Bronchial epithelial cell (primary cell): ENCODE measurements around the gene NUDT13. TPM values are rescaled to one million over a fixed set of nuclear protein-coding genes. Genes with fewer than 3 reads are reported as not detected.

Experiments used
- DNase-seq: peaks from one replicate; pipeline ENCODE4 v3.0.0-alpha.2; 2010; ENCODE audit warnings: low read depth
- FAIRE-seq: peaks from 2 replicates; lab custom pipeline; 2011; peaks lifted over from hg19 to GRCh38; lab: Jason Lieb, UNC
- H3K27me3 ChIP-seq: 2 replicates; pipeline ENCODE4 v1.5.1; 2011; ENCODE audit warnings: low read length; ENCODE audit not compliant: control insufficient read depth, insufficient read depth
- H3K36me3 ChIP-seq: 2 replicates; pipeline ENCODE4 v1.5.1; 2011; ENCODE audit warnings: low read length; ENCODE audit not compliant: control insufficient read depth, insufficient read depth
- H3K4me3 ChIP-seq: 2 replicates; pipeline ENCODE4 v1.5.1; 2011; ENCODE audit warnings: mild to moderate bottlenecking, low read depth, low read length, control low read depth
- total RNA-seq: library from RNA; depleted of rRNA; stranded (reverse); fragments of >200 nt; gene quantifications from 2 replicates; pipeline ENCODE4 v1.2.1, GENCODE V29; 2014
- TF ChIP-seq, protein P1 (sequence below): IDR thresholded peaks from 2 replicates; pipeline ENCODE4 v1.5.1; 2011; ENCODE audit warnings: mild to moderate bottlenecking, moderate library complexity, low read length, control low read depth, inconsistent platforms; ENCODE audit not compliant: insufficient read depth, severe bottlenecking

NUDT13 gene
- total RNA-seq, 1 donor from 2014 or later, result 1.1 TPM

DNA sequence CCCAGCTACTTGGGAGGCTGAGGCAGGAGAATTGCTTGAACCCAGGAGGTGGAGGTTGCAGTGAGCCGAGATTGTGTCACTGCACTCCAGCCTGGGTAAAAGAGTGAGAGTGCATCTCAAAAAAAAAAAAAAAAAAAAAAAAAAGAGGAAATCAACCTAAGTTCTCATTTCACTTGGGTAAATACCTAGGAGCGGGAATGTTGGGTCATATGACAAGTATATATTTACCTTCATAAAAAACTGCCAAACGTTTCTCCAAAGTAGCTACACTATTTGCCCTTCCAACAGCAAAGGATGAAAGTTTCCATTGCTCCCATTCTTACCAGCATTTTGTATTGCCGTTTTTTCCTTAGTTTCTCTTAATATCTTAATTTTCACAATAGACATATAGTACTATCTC, 23.4 kb upstream of the NUDT13 start:
- no peak for DNase-seq
- Histone ChIP-seq H3K27me3 (no peaks in the 10 kb centered on the region), H3K36me3 (no peaks in the 10 kb centered on the region), H3K4me3 (no peak overlapping the region)
- TF ChIP-seq, protein P1, sequence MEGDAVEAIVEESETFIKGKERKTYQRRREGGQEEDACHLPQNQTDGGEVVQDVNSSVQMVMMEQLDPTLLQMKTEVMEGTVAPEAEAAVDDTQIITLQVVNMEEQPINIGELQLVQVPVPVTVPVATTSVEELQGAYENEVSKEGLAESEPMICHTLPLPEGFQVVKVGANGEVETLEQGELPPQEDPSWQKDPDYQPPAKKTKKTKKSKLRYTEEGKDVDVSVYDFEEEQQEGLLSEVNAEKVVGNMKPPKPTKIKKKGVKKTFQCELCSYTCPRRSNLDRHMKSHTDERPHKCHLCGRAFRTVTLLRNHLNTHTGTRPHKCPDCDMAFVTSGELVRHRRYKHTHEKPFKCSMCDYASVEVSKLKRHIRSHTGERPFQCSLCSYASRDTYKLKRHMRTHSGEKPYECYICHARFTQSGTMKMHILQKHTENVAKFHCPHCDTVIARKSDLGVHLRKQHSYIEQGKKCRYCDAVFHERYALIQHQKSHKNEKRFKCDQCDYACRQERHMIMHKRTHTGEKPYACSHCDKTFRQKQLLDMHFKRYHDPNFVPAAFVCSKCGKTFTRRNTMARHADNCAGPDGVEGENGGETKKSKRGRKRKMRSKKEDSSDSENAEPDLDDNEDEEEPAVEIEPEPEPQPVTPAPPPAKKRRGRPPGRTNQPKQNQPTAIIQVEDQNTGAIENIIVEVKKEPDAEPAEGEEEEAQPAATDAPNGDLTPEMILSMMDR, result no peak
- FAIRE-seq, result no peak

DNA sequence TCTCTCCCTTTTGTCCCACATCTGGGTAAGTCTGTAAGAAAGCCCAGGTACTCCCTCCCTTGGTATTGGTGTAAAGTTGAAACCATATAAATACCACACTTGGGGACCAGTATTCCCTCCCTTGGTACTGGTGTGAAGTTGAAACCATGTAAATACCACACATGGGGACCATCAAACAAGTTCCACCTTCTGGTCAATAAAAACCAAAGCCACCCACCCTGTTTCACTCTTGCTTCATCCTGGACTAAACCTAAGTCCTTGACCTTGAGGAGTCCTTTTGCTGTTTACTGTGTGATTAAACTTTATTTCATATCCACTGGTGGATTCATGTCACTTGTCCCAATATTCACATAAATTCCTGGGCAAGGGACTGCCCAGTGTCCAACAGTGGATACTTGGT, 22.0 kb upstream of the NUDT13 start:
- H3K36me3 ChIP-seq, result no peaks in the 10 kb centered on the region
- DNase-seq, result no peak
- no peaks in the 10 kb centered on the region for H3K27me3 ChIP-seq
- no peak overlapping the region for H3K4me3 ChIP-seq
- TF ChIP-seq, protein P1, result no peak
- FAIRE-seq, result no peak

DNA sequence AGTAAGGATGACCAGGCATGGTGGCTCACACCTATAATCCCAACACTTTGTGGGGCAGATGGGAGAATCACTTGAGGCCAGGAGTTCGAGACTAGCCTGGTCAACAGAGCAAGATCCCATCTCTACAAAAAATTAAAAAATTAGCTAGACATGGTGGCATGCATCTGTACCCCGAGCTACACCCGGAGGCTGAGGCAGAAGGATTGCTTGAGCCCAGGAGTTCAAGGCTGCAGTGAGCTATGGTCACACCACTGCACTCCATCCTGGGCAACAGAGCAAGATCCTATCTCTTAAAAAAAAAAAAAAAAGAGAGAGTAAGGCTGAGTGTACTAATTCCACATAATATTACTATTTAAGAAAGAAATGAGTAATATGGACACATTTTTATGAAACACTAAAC, 17.4 kb upstream of the NUDT13 start:
- DNase-seq (no peak), FAIRE-seq (no peak)
- TF ChIP-seq, protein P1, result no peak
- Histone ChIP-seq H3K27me3 (no peaks in the 10 kb centered on the region), H3K36me3 (no peaks in the 10 kb centered on the region), H3K4me3 (no peak overlapping the region)

DNA sequence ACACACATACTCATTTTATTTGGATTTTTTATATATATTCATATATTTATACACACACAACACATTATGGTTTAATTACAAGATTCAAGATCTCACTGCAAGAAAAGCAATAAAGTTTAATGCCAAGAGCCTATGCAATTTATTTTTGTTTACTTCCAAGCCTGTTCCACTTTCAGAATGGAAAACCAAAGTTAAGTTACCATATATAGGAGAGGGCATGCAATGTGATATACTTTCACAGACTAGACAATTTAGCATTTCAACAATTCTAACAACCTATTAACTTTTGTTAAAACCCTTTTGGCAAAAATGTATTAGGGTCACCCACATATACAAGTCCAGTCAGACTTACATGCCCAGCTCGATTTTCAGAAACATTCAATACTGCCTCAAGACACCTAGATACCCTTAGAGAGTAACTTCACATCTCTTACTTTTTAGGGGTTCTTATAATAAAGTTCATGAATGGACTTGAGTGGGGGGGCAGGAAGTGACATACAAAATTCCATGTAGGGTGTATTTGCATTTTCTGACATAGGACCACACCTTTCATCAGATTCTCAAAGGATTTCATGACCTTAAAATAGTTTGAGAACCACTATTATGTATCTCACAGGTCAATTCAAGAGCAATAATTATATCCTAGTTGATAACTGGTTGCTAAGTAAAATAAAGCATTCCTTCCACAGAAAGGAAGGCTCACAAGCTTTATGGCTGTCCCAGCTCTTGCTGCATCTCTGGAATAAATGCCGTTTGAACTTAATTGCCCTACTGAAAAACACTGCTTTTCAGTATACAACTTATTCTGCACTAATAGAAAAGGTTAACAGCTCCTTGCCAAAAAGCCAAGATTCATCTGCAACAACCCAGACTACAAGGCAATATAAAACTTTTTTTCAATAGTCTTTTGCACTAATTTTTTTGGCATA, 16.1 kb upstream of the NUDT13 start:
- DNase-seq (peak; percentile 23), FAIRE-seq (no peak)
- H3K36me3 ChIP-seq, result no peaks in the 10 kb centered on the region
- H3K27me3 ChIP-seq, result no peaks in the 10 kb centered on the region
- peak overlapping the region; percentile 99 for H3K4me3 ChIP-seq
- TF ChIP-seq, protein P1, result no peak

DNA sequence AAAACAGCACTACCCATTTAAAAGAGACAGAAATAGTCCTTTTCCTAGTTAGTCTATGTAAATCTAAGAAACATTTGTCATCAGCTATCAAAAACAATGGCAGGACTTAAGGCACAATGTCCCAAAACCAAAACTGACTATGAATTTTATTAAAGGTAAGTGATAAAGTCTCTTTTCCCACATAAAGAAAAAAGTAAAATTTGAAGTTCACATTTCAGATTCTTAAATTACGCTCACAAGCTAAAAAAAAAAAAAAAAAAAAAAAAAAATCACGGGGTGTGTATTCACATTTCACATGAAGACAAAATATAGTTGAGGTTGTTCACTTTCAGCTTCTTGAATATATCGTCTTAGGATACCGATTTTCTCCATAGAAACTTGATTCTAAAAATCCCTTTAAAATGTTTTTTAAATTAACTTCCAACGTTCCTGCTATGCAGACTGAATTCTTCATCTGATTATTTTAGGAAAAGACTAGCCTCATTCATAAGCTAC, 15.2 kb upstream of the NUDT13 start:
- Histone ChIP-seq H3K36me3 (peaks cover 1% of the 10 kb centered on the region), H3K4me3 (peak overlapping the region; percentile 99), H3K27me3 (no peaks in the 10 kb centered on the region)
- TF ChIP-seq, protein P1, result no peak
- no peak for DNase-seq
- no peak for FAIRE-seq
